H1 (cell line): ENCODE results near the gene PHEX. TPM values are rescaled to one million over a fixed set of nuclear protein-coding genes. Genes with fewer than 3 reads are reported as not detected.

ENCODE experiments used
- CTCF ChIA-PET: fragments of 300-600 bp; sonication (Branson Sonifier 250); formaldehyde crosslinking; loops from one replicate; lab custom pipeline; 2021; ENCODE audit not compliant: partially characterized antibody; lab: Charles Lee
- POLR2A ChIA-PET: fragments of 300-600 bp; sonication (Branson Sonifier 250); formaldehyde crosslinking; loops from one replicate; lab custom pipeline; 2021; ENCODE audit warnings: inconsistent platforms; ENCODE audit not compliant: partially characterized antibody; lab: Charles Lee
- DNase-seq, 2 experiments: peaks; one replicate each; pipeline versions ENCODE4 v3.0.0 to v3.0.0-alpha.2; 2010 to 2022; ENCODE audit warnings: low spot score in 2 of 2, low read depth in 1 of 2, mixed read lengths in 1 of 2
- FAIRE-seq: peaks from 2 replicates; lab custom pipeline; 2011; peaks lifted over from hg19 to GRCh38; lab: Jason Lieb, UNC
- H2AFZ ChIP-seq: 2 replicates; pipeline ENCODE4 v1.8.1; 2012; ENCODE audit warnings: low read length, inconsistent platforms
- H2AK5ac ChIP-seq: 2 replicates; pipeline ENCODE4 v1.6.1; 2013; ENCODE audit warnings: low read depth, low read length
- H2BK120ac ChIP-seq: replicated peaks from 2 replicates; pipeline ENCODE3; 2013; ENCODE audit warnings: low read depth, low read length, inconsistent platforms
- H2BK12ac ChIP-seq: 2 replicates; pipeline ENCODE4 v1.6.1; 2013; ENCODE audit warnings: low read depth, low read length
- H2BK15ac ChIP-seq: 2 replicates; pipeline ENCODE4 v1.6.1; 2013; ENCODE audit warnings: low read length
- H2BK20ac ChIP-seq: 2 replicates; pipeline ENCODE4 v1.6.1; 2013; ENCODE audit warnings: low read length
- H2BK5ac ChIP-seq: 2 replicates; pipeline ENCODE4 v1.6.1; 2013; ENCODE audit warnings: low read depth, low read length
- H3K14ac ChIP-seq: 2 replicates; pipeline ENCODE4 v1.6.1; 2013; ENCODE audit warnings: inconsistent platforms; ENCODE audit not compliant: insufficient read length
- H3K18ac ChIP-seq: 2 replicates; pipeline ENCODE4 v1.6.1; 2013; ENCODE audit warnings: low read length; ENCODE audit errors: extremely low read depth
- H3K23ac ChIP-seq: 2 replicates; pipeline ENCODE4 v1.6.1; 2013; ENCODE audit warnings: inconsistent platforms; ENCODE audit not compliant: insufficient read length
- H3K23me2 ChIP-seq: 2 replicates; pipeline ENCODE4 v1.6.1; 2013; ENCODE audit warnings: low read depth, low read length
- H3K27ac ChIP-seq: 2 replicates; pipeline ENCODE4 v1.6.1; 2011; ENCODE audit warnings: low read depth, low read length, inconsistent platforms
- H3K27me3 ChIP-seq, 4 experiments: replicated peaks in 1 of 4; 1 replicate in 1 of 4; 2 replicates in 3 of 4; pipeline versions ENCODE4 v1.6.1 to v1.8.1; 2011 to 2013; ENCODE audit warnings: low read length in 3 of 4, mild to moderate bottlenecking in 3 of 4, inconsistent platforms in 2 of 4, mixed read lengths in 2 of 4, moderate library complexity in 1 of 4; ENCODE audit not compliant: control insufficient read depth in 3 of 4, insufficient read depth in 3 of 4; ENCODE audit errors: extremely low read depth in 1 of 4
- H3K36me3 ChIP-seq, 4 experiments: 2 replicates each; pipeline versions ENCODE4 v1.6.1 to v1.8.1; 2011 to 2013; ENCODE audit warnings: mild to moderate bottlenecking in 4 of 4, low read length in 3 of 4, moderate library complexity in 2 of 4, control low read depth in 1 of 4, inconsistent platforms in 1 of 4; ENCODE audit not compliant: insufficient read depth in 4 of 4, control insufficient read depth in 2 of 4
- H3K4ac ChIP-seq: replicated peaks from 2 replicates; pipeline ENCODE3; 2013; ENCODE audit warnings: low read length, low read depth, mixed read lengths, inconsistent platforms; ENCODE audit not compliant: insufficient read length
- H3K4me1 ChIP-seq, 4 experiments: replicated peaks in 1 of 4; 1 replicate in 1 of 4; 2 replicates in 3 of 4; pipeline versions ENCODE4 v1.6.1 to v1.8.1; 2011 to 2013; ENCODE audit warnings: low read length in 3 of 4, inconsistent platforms in 2 of 4, mixed read lengths in 1 of 4; ENCODE audit not compliant: insufficient read depth in 4 of 4, control insufficient read depth in 3 of 4
- H3K4me2 ChIP-seq, 2 experiments: 2 replicates each; pipeline versions ENCODE4 v1.6.1 to v1.8.1; 2011 to 2013; ENCODE audit warnings: low read depth in 2 of 2, low read length in 2 of 2, control low read depth in 1 of 2, inconsistent platforms in 1 of 2, mild to moderate bottlenecking in 1 of 2; ENCODE audit not compliant: insufficient read depth in 1 of 2
- H3K4me3 ChIP-seq, 4 experiments: fragments of 200-600, 300-600 bp in 1 of 4; sonication (generic), shearing (Covaris generic), sonication (Bioruptor Twin) in 1 of 4; 2 replicates each; pipeline versions ENCODE4 v1.5.1 to v1.8.1; 2011 to 2016; ENCODE audit warnings: low read length in 4 of 4, low read depth in 3 of 4, control low read depth in 2 of 4, inconsistent platforms in 2 of 4, mild to moderate bottlenecking in 2 of 4, mixed read lengths in 1 of 4, moderate library complexity in 1 of 4; ENCODE audit not compliant: insufficient read depth in 2 of 4; ENCODE audit errors: extremely low read depth in 1 of 4
- H3K56ac ChIP-seq: replicated peaks from 2 replicates; pipeline ENCODE3; 2013; ENCODE audit warnings: low read depth, mild to moderate bottlenecking, mixed read lengths, low read length, inconsistent platforms; ENCODE audit not compliant: insufficient read length
- H3K79me1 ChIP-seq: 2 replicates; pipeline ENCODE4 v1.6.1; 2013; ENCODE audit warnings: low read depth, low read length, control low read depth
- H3K79me2 ChIP-seq, 2 experiments: 2 replicates each; pipeline versions ENCODE4 v1.6.1 to v1.8.1; 2012 to 2013; ENCODE audit warnings: low read length in 2 of 2, mild to moderate bottlenecking in 2 of 2, inconsistent platforms in 1 of 2; ENCODE audit not compliant: insufficient read depth in 2 of 2, control insufficient read depth in 1 of 2
- H3K9ac ChIP-seq, 4 experiments: replicated peaks in 1 of 4; 1 replicate in 1 of 4; 2 replicates in 3 of 4; pipeline versions ENCODE4 v1.6.1 to v1.8.1; 2011 to 2013; ENCODE audit warnings: low read depth in 3 of 4, low read length in 3 of 4, control low read depth in 2 of 4, mild to moderate bottlenecking in 2 of 4, moderate library complexity in 2 of 4, inconsistent platforms in 1 of 4; ENCODE audit errors: extremely low read depth in 1 of 4
- H3K9me3 ChIP-seq, 2 experiments: 2 replicates each; pipeline versions ENCODE4 v1.6.1 to v1.8.1; 2012 to 2013; ENCODE audit warnings: mild to moderate bottlenecking in 2 of 2, moderate library complexity in 2 of 2, control low read depth in 1 of 2, inconsistent platforms in 1 of 2, low read depth in 1 of 2, low read length in 1 of 2, mixed read lengths in 1 of 2; ENCODE audit not compliant: insufficient read depth in 2 of 2
- H4K20me1 ChIP-seq, 2 experiments: replicated peaks in 1 of 2; 2 replicates each; pipeline versions ENCODE3 to v1.8.1; 2011 to 2013; ENCODE audit warnings: inconsistent platforms in 2 of 2, low read length in 2 of 2, mild to moderate bottlenecking in 1 of 2; ENCODE audit not compliant: insufficient read depth in 2 of 2, control insufficient read depth in 1 of 2
- H4K5ac ChIP-seq: 2 replicates; pipeline ENCODE4 v1.6.1; 2013; ENCODE audit warnings: low read length, low read depth, mixed read lengths, inconsistent platforms; ENCODE audit not compliant: insufficient read length
- H4K8ac ChIP-seq: 2 replicates; pipeline ENCODE4 v1.8.0; 2013; ENCODE audit warnings: mild to moderate bottlenecking, moderate library complexity, low read length, inconsistent platforms; ENCODE audit not compliant: insufficient read depth; ENCODE audit errors: extremely low read depth
- H4K91ac ChIP-seq: replicated peaks from 2 replicates; pipeline ENCODE3; 2013; ENCODE audit warnings: low read length, mixed read lengths, inconsistent platforms; ENCODE audit not compliant: insufficient read length
- CTCF ChIP-seq, 3 experiments: IDR thresholded peaks; 1 replicate in 2 of 3; 2 replicates in 1 of 3; pipeline versions ENCODE4 v1.5.1 to v1.6.1; 2011; ENCODE audit warnings: low read length in 3 of 3, mild to moderate bottlenecking in 3 of 3, inconsistent platforms in 2 of 3, low read depth in 1 of 3, moderate library complexity in 1 of 3; ENCODE audit not compliant: insufficient read depth in 1 of 3; ENCODE audit errors: control extremely low read depth in 1 of 3
- RXRA ChIP-seq: IDR thresholded peaks from 2 replicates; pipeline ENCODE4 v1.6.1; 2011; ENCODE audit warnings: low read depth, mild to moderate bottlenecking, low read length, moderate library complexity; ENCODE audit not compliant: insufficient read depth
- SIRT6 ChIP-seq: IDR thresholded peaks from one replicate; pipeline ENCODE4 v1.7.1; 2012; ENCODE audit warnings: low read length, inconsistent platforms
- WGBS, 2 experiments: shearing (Covaris generic) in 1 of 2; methylation state at CpG; one replicate each; pipeline versions ENCODE4 v1.1.6 to v1.1.7; 2013 to 2015; ENCODE audit warnings: low lambda C conversion rate in 2 of 2, mixed read lengths in 2 of 2, inconsistent platforms in 1 of 2, low coverage in 1 of 2, missing lambda C conversion rate in 1 of 2; ENCODE audit not compliant: insufficient replicate concordance in 2 of 2, insufficient coverage in 1 of 2, insufficient read length in 1 of 2; ENCODE audit errors: extremely low coverage in 1 of 2, missing lambda C conversion rate in 1 of 2; 5-methylcytosine and 5-hydroxymethylcytosine counted together
- polyA plus RNA-seq, 7 experiments: library from polyadenylated mRNA; depleted of rRNA in 3 of 7; stranded (reverse) in 5 of 7; unstranded in 2 of 7; fragments of >200 nt in 5 of 7; fragments of 200-250 nt in 2 of 7; gene quantifications; 1 replicate in 5 of 7; 2 replicates in 1 of 7; 4 replicates in 1 of 7; pipeline versions ENCODE4 v1.2.1 to v1.2.3, GENCODE V29; 2011 to 2013; ENCODE audit warnings: missing spikeins in 2 of 7, mixed read lengths in 2 of 7
- total RNA-seq: library from RNA; stranded (reverse); fragmentation: NEBNext Ultra II Directional; extraction: Animal tissue kit (Norgen Biotek cat#: 25700); gene quantifications from 2 replicates; pipeline ENCODE4 v1.2.1, GENCODE V29; 2021

PHEX gene
- total and polyA plus RNA-seq, 2 of the 8 experiments (the other 6 are each of a cell fraction or from before 2014, with no cell fraction given): 0.03 to 0.11 TPM

- Histone ChIP-seq H2BK12ac (no peak overlapping the region), H3K27ac (no peak overlapping the region)
- WGBS, 2 experiments: 93% methylated on average over 2 of the region's 2 CpGs; no CpG with 5 or more reads in 1 of the 2 experiments
- TF ChIP-seq SIRT6 (no peak), CTCF (IDR thresholded peaks at IDR 0.05; ENCODE audit: control extremely low read depth in 1 of 3, insufficient read depth in 1 of 3, low read depth in 1 of 3, low read length in 3 of 3) (no peak), RXRA (no peak)
Observed at GRCh38 chrX:22249371-22249770, 217.2 kb downstream of the PHEX start.

More at GRCh38 chrX:22249371-22249770, 217.2 kb downstream of the PHEX start:
- Histone ChIP-seq H2AFZ (no peak overlapping the region), H3K27me3 (no peaks in the 10 kb centered on the region), H2BK5ac (no peak overlapping the region), H4K91ac (no peak overlapping the region), H3K9ac (no peak overlapping the region), H3K79me1 (no peaks in the 10 kb centered on the region), H3K79me2 (no peaks in the 10 kb centered on the region), H3K14ac (no peak overlapping the region), H3K23me2 (no peaks in the 10 kb centered on the region), H3K23ac (no peak overlapping the region), H3K4ac (no peak overlapping the region), H3K4me2 (no peak overlapping the region), H3K18ac (no peak overlapping the region), H3K4me1 (no peaks in the 10 kb centered on the region), H4K8ac (no peak overlapping the region), H3K9me3 (no peaks in the 10 kb centered on the region), H2AK5ac (no peak overlapping the region), H2BK120ac (no peak overlapping the region), H3K4me3 (no peak overlapping the region), H3K56ac (no peak overlapping the region), H3K36me3 (no peaks in the 10 kb centered on the region), H2BK15ac (no peak overlapping the region), H4K20me1 (no peaks in the 10 kb centered on the region), H4K5ac (no peak overlapping the region), H2BK20ac (no peak overlapping the region)
- CTCF ChIA-PET: interaction anchor here (0.9 kb wide), 1 partner anchor 114 kb away, joined by 3 read pairs; no protein-coding TSS in a partner anchor
- no peak for FAIRE-seq
- POLR2A ChIA-PET: no interaction called here
- DNase-seq: no peak
